ENCODE results near the gene RPRD1B.

DNA sequence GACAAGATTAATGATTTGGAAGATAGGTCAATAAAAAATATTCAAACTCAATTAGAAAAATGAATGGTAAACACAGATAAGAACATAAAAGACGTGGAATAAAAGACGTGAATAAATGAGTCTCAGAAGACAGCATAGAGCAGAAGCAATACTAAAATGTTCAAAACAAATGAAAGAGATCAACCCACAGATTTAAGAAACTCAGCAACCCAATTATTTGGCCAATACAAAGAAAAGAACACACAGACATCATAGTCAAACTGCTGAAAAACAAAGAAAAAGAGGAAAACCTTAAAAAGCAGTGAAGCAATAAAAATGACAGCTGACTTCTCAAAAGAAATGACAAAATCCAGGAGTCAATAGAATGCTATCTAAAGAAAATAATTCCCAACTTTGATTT is 15.2 kb upstream of the RPRD1B start:
- TF ChIP-seq, protein P1, sequence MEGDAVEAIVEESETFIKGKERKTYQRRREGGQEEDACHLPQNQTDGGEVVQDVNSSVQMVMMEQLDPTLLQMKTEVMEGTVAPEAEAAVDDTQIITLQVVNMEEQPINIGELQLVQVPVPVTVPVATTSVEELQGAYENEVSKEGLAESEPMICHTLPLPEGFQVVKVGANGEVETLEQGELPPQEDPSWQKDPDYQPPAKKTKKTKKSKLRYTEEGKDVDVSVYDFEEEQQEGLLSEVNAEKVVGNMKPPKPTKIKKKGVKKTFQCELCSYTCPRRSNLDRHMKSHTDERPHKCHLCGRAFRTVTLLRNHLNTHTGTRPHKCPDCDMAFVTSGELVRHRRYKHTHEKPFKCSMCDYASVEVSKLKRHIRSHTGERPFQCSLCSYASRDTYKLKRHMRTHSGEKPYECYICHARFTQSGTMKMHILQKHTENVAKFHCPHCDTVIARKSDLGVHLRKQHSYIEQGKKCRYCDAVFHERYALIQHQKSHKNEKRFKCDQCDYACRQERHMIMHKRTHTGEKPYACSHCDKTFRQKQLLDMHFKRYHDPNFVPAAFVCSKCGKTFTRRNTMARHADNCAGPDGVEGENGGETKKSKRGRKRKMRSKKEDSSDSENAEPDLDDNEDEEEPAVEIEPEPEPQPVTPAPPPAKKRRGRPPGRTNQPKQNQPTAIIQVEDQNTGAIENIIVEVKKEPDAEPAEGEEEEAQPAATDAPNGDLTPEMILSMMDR (IDR thresholded peaks at IDR 0.05; ENCODE audit: low read length), result no peak
- TF ChIP-seq EZH2 (IDR thresholded peaks at IDR 0.05; ENCODE audit: borderline replicate concordance, low read length), result no peak

Measured in OCI-LY1 (cell line).